HL-60 (cell line): Measurements from ENCODE around the gene ARHGAP24.

Experiments used
- DNase-seq, 2 experiments: peaks; one replicate each; pipeline ENCODE4 v3.0.0-alpha.2; 2010 to 2020; ENCODE audit warnings: low read depth in 1 of 2, low spot score in 1 of 2
- H3K27ac ChIP-seq: fragments of 250-450 bp; sonication (Bioruptor Pico); replicated peaks from 2 replicates; pipeline ENCODE4 v1.5.1; 2020; ENCODE audit warnings: mild to moderate bottlenecking, moderate library complexity
- H3K27me3 ChIP-seq: fragments of 250-450 bp; sonication (Bioruptor Pico); 2 replicates; pipeline ENCODE4 v1.5.1; 2021; ENCODE audit warnings: mild to moderate bottlenecking, moderate library complexity; ENCODE audit not compliant: insufficient read depth, poor library complexity, severe bottlenecking
- H3K4me3 ChIP-seq: replicated peaks from 2 replicates; pipeline ENCODE4 v1.5.1; 2011; ENCODE audit warnings: mild to moderate bottlenecking, control low read depth, low read length; ENCODE audit not compliant: insufficient read depth
- GABPA ChIP-seq: IDR thresholded peaks from 2 replicates; pipeline ENCODE4 v1.6.1; 2012; ENCODE audit warnings: low read depth
- POLR2AphosphoS5 ChIP-seq: IDR thresholded peaks from 2 replicates; pipeline ENCODE4 v1.6.1; 2012; ENCODE audit warnings: low read depth
- SPI1 ChIP-seq: IDR thresholded peaks from 2 replicates; pipeline ENCODE4 v1.6.1; 2012; ENCODE audit warnings: low read depth, mild to moderate bottlenecking, borderline replicate concordance
- TF ChIP-seq, protein P1 (sequence below): IDR thresholded peaks from one replicate; pipeline ENCODE4 v1.5.1; 2011; ENCODE audit warnings: low read length, control low read depth, inconsistent platforms; ENCODE audit not compliant: insufficient read depth
- TF ChIP-seq, protein P2 (sequence below): IDR thresholded peaks from 2 replicates; pipeline ENCODE4 v1.6.1; 2012; ENCODE audit warnings: low read depth; ENCODE audit not compliant: insufficient replicate concordance

The ARHGAP24 gene

DNA sequence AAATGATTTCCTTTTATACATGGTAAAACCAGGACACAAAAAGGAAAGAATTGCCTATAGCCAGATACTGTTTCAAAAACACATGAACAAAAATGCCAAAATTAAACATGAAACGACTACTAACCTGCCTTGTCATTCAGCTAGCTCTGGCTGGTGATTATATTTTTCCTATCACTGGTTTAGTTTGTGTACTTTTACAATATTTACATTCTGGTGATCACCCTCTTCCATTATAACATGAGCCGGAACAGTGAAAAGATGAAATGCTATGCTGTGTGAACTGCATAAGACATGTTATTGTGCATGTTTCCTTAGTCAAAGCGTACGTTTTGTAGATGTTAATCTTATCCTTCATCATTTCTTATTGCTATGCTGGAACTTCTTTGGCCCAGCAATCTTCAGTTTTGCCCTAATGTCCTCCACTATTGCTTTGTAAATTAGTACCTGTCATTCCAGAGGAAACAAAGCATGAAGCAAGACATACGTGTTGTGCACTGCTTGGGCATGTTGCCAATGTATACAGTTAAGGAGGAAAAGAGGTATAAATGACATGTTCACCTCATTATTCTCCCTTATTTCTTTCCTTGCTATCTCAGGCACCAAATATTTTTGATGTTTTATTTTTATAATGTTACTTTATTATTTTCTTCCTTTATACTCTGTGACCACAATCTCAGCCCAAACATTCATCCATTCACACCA, 386.3 kb downstream of the ARHGAP24 start:
- no peak for DNase-seq
- Histone ChIP-seq H3K4me3 (no peak overlapping the region), H3K27ac (no peak overlapping the region), H3K27me3 (no peaks in the 10 kb centered on the region)
- no peak for TF ChIP-seq SPI1
- no peak for TF ChIP-seq POLR2AphosphoS5
- TF ChIP-seq, protein P1, sequence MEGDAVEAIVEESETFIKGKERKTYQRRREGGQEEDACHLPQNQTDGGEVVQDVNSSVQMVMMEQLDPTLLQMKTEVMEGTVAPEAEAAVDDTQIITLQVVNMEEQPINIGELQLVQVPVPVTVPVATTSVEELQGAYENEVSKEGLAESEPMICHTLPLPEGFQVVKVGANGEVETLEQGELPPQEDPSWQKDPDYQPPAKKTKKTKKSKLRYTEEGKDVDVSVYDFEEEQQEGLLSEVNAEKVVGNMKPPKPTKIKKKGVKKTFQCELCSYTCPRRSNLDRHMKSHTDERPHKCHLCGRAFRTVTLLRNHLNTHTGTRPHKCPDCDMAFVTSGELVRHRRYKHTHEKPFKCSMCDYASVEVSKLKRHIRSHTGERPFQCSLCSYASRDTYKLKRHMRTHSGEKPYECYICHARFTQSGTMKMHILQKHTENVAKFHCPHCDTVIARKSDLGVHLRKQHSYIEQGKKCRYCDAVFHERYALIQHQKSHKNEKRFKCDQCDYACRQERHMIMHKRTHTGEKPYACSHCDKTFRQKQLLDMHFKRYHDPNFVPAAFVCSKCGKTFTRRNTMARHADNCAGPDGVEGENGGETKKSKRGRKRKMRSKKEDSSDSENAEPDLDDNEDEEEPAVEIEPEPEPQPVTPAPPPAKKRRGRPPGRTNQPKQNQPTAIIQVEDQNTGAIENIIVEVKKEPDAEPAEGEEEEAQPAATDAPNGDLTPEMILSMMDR, result no peak
- TF ChIP-seq GABPA, result no peak
- TF ChIP-seq, protein P2, sequence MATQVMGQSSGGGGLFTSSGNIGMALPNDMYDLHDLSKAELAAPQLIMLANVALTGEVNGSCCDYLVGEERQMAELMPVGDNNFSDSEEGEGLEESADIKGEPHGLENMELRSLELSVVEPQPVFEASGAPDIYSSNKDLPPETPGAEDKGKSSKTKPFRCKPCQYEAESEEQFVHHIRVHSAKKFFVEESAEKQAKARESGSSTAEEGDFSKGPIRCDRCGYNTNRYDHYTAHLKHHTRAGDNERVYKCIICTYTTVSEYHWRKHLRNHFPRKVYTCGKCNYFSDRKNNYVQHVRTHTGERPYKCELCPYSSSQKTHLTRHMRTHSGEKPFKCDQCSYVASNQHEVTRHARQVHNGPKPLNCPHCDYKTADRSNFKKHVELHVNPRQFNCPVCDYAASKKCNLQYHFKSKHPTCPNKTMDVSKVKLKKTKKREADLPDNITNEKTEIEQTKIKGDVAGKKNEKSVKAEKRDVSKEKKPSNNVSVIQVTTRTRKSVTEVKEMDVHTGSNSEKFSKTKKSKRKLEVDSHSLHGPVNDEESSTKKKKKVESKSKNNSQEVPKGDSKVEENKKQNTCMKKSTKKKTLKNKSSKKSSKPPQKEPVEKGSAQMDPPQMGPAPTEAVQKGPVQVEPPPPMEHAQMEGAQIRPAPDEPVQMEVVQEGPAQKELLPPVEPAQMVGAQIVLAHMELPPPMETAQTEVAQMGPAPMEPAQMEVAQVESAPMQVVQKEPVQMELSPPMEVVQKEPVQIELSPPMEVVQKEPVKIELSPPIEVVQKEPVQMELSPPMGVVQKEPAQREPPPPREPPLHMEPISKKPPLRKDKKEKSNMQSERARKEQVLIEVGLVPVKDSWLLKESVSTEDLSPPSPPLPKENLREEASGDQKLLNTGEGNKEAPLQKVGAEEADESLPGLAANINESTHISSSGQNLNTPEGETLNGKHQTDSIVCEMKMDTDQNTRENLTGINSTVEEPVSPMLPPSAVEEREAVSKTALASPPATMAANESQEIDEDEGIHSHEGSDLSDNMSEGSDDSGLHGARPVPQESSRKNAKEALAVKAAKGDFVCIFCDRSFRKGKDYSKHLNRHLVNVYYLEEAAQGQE, result no peak

DNA sequence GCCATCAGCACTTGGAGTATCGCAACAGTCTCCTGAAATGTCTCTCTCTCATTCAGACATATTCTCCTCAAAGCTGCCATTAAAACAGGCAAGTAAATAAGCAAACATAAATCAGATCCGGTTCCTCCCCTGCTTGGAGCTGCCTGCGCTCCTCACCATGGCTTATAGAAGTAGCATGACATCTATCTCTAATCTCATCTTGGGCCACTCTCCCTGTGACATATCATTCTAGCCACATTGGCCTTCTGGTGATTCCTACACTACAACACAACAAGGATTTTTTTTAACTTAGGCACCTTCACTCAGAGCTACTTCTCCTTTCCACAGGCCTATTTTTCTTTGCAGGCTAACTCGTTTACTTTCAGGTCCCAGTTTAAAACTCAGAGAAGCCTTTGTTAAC, 387.9 kb downstream of the ARHGAP24 start:
- Histone ChIP-seq H3K27me3 (no peaks in the 10 kb centered on the region), H3K27ac (no peak overlapping the region), H3K4me3 (no peak overlapping the region)
- DNase-seq, result no peak
- TF ChIP-seq POLR2AphosphoS5 (no peak), GABPA (no peak)

DNA sequence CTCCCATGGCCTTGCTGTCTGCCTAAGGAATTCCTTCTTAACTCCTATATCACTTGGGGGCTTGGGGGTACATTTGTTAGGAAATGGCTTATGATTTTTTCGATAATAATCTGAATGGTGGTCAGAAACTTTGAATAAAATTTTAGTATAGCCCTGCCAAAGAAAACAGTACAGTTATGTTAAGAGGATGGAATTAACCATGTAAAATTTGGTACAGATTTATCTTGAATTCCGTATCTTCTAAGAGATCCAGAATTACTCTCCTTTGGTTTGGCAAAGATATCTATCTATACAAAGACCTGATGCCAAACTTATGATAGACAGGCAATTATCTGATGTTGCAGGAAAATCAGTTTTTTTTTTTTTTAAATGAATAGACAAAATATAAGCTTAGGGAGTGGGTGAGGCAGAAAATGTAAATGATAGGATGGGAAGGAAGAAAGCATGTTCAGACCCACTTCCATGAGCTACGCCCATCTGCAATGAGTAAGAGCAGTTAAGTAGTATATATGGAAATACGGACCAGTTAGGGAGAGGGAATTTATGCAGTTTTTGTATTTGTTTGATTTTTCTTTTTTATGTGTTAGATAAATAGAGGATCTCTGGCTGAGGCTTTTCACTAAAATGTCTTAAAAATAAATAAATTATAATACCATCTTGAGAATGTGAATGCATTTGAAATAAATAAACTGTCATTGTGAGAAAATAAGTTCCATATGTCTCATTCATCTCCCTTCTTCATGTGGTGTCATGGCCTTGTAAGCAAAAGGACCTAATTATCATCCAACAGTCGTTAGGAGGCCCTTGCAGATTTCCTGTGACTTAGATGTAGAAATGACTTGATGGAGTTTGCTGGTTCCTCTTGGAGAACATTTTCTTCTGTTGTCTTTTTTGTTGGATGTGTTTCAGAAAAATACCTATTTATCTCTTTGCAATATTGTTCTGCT, 389.6 kb downstream of the ARHGAP24 start:
- DNase-seq, result no peak
- Histone ChIP-seq H3K4me3 (no peak overlapping the region), H3K27me3 (no peaks in the 10 kb centered on the region), H3K27ac (no peak overlapping the region)
- no peak for TF ChIP-seq POLR2AphosphoS5
- TF ChIP-seq GABPA, result no peak
- no peak for TF ChIP-seq SPI1
- TF ChIP-seq, protein P2, result no peak
- TF ChIP-seq, protein P1, result no peak

DNA sequence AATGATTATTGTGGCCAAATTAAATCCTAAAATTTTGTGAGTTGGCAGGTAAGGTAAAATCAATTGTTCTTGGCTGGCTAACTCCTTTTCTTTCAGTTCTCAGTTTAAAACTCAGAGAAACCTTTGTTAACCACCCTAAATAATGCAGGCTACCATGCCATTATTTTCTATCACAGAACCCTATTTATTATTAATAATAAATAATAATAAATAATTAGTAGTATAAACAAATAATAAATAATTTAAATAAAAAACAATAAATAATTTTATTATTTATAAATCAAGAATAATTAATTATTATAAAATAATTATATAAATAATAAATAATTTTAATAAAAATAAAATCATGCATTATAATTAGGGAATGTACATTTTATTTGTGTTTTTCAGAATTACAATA, 390.3 kb downstream of the ARHGAP24 start:
- no peak for DNase-seq
- Histone ChIP-seq H3K27ac (no peak overlapping the region), H3K27me3 (no peaks in the 10 kb centered on the region), H3K4me3 (no peak overlapping the region)
- TF ChIP-seq POLR2AphosphoS5, result no peak
- TF ChIP-seq GABPA, result no peak
- TF ChIP-seq, protein P2, result no peak
- TF ChIP-seq SPI1, result no peak
- TF ChIP-seq, protein P1, result no peak
